ENCODE measurements around the gene C2orf68. TPM values are rescaled to one million over a fixed set of nuclear protein-coding genes. Genes with fewer than 3 reads are reported as not detected.
A peak's percentile ranks its signal among the peaks of the same experiment; 100 is the strongest.

Gene C2orf68
- polyA plus RNA-seq, 1 of the 3 experiments (the other 2 are of a cell fraction), result 14.5 TPM

DNA sequence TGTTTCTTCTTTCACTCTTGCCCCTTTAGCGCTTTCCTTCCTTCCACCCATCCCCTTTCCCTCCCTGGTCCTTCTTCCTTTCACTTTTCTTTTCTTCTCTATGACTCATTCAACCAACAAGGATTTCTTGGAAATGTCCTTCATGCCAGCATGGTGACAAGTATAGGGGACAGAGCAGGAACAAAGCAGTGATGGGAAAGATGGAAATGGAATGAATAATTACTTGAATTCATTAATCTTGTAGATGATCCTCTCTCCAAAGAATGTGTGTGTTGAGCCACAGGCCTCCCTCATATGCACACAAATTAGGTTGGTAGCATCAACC, 26.1 kb downstream of the C2orf68 start:
- no peak for TF ChIP-seq ZBTB33 (IDR thresholded peaks at IDR 0.05; ENCODE audit: borderline replicate concordance, low read depth)
- TF ChIP-seq PBX3 (IDR thresholded peaks at IDR 0.05), result no peak
- no peak for TF ChIP-seq USF2 (IDR thresholded peaks at IDR 0.05; ENCODE audit: borderline replicate concordance, low read depth, low read length)
- no peak for TF ChIP-seq NFIC (IDR thresholded peaks at IDR 0.05; ENCODE audit: borderline replicate concordance)
- peak; percentile 25; the same call in 1 of the 2 replicates for TF ChIP-seq JUND (IDR thresholded peaks at IDR 0.05)
- TF ChIP-seq FOXJ3 (CRISPR knock-in tag; IDR thresholded peaks at IDR 0.05), result no peak
- TF ChIP-seq TAF1 (IDR thresholded peaks at IDR 0.05; ENCODE audit: borderline replicate concordance, low read depth, low read length), result no peak
- no peak; the same call in 1 of the 2 replicates for TF ChIP-seq TCF12 (IDR thresholded peaks at IDR 0.05)
- TF ChIP-seq NRF1 (IDR thresholded peaks at IDR 0.05; ENCODE audit: low read depth, low read length), result no peak
- TF ChIP-seq MEF2A (IDR thresholded peaks at IDR 0.05; ENCODE audit: borderline replicate concordance, low read depth), result no peak
- no peak for TF ChIP-seq RCOR1 (IDR thresholded peaks at IDR 0.05; ENCODE audit: low read length)
- TF ChIP-seq RFX5 (IDR thresholded peaks at IDR 0.05; ENCODE audit: low read length), result no peak
- TF ChIP-seq ELF1 (IDR thresholded peaks at IDR 0.05), result no peak
- TF ChIP-seq TEAD4 (IDR thresholded peaks at IDR 0.05; ENCODE audit: borderline replicate concordance, insufficient read depth), result no peak
- TF ChIP-seq REST (IDR thresholded peaks at IDR 0.05; ENCODE audit: low read depth, low read length), result no peak
- TF ChIP-seq GABPA (IDR thresholded peaks at IDR 0.05; ENCODE audit: low read depth), result no peak
- TF ChIP-seq FOSL2 (IDR thresholded peaks at IDR 0.05; ENCODE audit: borderline replicate concordance, low read depth), result peak; percentile 47
- no peak overlapping the region for H3K9ac ChIP-seq
- CTCF ChIA-PET, result interaction anchor here (0.7 to 1.3 kb wide), 3 partner anchors 10 to 52 kb away, joined by 3 to 5 read pairs (median 4); partner anchors contain the start of gene RNF181

More for the DNA sequence above, 26.1 kb downstream of the C2orf68 start:
- peak overlapping the region in 1 of 2 experiments; percentile 14; a peak in 1 of 4 replicates for H3K27ac ChIP-seq (ENCODE audit: low read depth in 2 of 2, low read length in 1 of 2)
- peaks cover 10 to 11% of the 10 kb centered on the region in 2 experiments; a peak in 2 of 4 replicates for H3K4me1 ChIP-seq (ENCODE audit: control insufficient read depth in 1 of 2, insufficient read depth in 2 of 2, low read depth in 1 of 2, low read length in 1 of 2)
- no peaks in the 10 kb centered on the region for H3K9me2 ChIP-seq
- H2AFZ ChIP-seq (ENCODE audit: low read depth), result peak overlapping the region; percentile 86
- H3K4me3 ChIP-seq (ENCODE audit: low read depth in 2 of 2, low read length in 1 of 2), result no peak overlapping the region
- H3K9me3 ChIP-seq, result no peaks in the 10 kb centered on the region
- 96% methylated on average over 1 of the region's 1 CpG for WGBS (ENCODE audit: low lambda C conversion rate)
- POLR2A ChIA-PET, result no interaction called here
- H3F3A ChIP-seq (replicated peaks; ENCODE audit: insufficient read depth), result no peaks in the 10 kb centered on the region
- H3K27me3 ChIP-seq (ENCODE audit: insufficient read depth), result no peaks in the 10 kb centered on the region
- no peak for DNase-seq
- H3K36me3 ChIP-seq (replicated peaks in 1 of 2; ENCODE audit: control insufficient read depth in 1 of 2, insufficient read depth in 2 of 2, low read length in 1 of 2), result no peaks in the 10 kb centered on the region
- H3K4me2 ChIP-seq, result peak overlapping the region; percentile 19; the same call in 1 of the 2 replicates
- H4K20me1 ChIP-seq (ENCODE audit: insufficient read depth), result no peaks in the 10 kb centered on the region
- H3K79me2 ChIP-seq (ENCODE audit: insufficient read depth), result no peaks in the 10 kb centered on the region
